NCI-H1092 (cell line): ENCODE data around the gene SRP68.

Experiments used
- DNase-seq: peaks from one replicate; lab custom pipeline; 2025; lab: John Stamatoyannopoulos, UW

SRP68 gene

GRCh38 chr17:75998327-75998795 is 74.0 kb downstream of the SRP68 start:
- DNase-seq = no peak

DNA sequence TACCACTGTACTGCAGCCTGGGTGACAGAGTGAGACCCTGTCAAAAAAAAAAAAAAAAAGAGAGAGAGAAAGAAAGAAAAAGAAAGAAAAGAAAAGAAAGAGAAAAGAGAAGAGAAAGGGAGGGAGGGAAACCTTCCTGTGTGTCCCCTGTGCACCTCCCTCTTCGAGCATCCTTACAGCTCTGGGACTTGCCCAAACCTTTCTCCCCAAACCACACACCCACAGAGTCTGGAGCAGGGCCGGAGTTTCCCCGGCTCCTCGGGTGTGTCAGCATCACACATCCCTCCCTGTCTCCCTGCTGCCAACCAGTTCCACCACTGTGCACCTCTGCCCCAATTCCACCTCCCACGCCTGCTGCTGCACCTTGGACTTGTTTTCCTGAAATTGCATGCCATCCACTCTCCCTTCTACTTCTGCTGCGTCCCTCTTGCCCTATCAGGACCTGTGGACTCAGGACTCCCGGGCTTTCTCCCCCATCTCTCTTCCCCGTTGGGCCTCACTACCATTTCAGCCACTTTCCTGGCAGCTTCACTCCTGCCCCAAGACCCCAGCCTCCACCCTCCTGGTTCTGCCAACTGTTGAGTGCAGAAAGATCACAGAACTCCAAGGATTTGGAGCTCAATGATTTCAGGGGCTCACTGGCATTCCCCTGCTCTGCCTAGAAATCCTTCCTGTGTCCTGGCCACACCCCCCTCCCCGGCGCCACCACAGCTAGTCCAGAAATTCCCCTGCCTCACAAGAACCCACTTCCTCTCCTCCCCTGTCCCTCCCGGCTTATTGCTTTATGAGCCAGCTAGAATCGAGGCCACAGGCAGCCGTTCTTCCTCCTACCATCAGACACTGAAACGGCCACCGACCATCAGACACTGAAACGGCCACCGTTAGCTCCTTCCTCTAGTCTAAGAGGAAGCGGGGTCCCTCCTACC is 75.4 kb downstream of the SRP68 start:
- no peak for DNase-seq

DNA sequence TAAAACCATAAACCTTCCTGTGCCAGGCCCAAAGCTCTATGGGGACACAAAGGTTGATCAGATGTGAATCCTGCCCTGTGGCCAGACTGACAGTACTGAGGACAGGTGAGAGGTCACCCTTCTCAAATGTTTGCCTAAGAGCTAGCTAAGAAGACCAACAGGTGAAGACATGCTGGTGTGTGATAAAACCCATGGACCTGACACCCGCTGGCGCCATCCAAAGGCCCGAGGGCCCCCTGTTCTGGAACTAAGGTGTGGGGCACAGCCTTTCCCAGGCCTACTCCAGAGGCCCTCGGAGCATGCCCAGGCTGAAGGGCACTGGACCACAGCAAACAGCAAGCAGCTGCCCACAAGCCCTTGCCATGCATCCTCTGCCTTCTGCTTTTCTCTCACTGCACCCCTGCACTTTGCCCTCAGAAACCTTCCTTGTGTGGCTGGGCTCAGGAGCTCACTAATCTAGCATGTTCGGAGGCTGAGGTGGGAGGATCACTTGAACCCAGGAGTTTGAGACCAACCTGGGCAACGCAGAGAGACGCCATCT is 76.9 kb downstream of the SRP68 start:
- DNase-seq = no peak

GRCh38 chr17:75994802-75995370 is 77.4 kb downstream of the SRP68 start:
- no peak for DNase-seq

- no peak for DNase-seq
Measured at GRCh38 chr17:75991396-75991795, 80.9 kb downstream of the SRP68 start.
